ENCODE measurements around the gene OR6S1. TPM values are rescaled to one million over a fixed set of nuclear protein-coding genes. Genes with fewer than 3 reads are reported as not detected.

The OR6S1 gene
- total and polyA plus RNA-seq, 4 donors, result not detected

DNA sequence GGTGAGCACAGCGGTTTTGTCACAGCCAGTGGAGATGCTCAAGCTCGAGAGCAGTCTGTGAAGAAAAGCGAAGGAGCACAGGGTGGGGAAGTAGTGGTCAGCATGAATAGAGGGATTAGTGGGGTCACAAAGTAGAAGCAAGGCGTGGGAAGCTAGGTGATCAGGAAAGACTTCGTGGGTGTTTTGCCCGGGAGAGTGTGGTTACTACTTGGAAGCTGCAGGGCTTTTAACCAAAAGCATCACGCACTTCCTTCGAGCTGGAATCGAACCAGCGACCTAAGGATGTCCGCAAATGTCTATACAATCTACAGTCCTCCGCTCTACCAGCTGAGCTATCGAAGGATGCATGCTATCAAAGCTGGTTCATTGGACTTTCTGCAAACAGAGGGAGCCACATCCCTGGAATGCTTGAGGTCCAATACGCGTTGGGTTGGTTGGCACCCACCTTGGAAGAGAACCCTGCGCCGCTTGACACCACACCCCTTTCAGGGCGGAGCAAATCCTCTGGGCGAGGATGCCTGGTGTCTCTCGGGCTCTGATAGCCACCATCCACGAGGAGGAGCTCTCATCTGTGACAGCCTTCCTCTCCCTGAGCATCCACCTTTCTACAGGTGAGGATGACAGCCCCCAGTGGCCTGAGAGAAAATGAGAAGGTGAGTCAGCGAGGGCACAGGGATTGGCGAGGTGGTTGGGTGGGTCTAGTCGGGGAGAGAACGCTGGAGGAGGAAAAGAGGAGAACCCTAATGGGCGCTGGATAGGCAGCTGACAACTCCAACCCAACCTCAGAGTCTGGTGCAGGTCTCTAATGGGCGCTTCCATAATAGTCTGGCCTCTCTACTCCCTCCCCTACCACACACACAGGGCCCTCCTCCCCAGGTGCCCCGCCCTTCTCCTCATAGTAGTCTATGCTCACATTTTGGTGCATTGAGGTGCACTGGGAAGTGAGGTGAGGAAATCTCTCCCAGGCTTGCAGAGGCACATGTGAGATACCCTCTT lies 16.0 kb upstream of the OR6S1 start:
- Histone ChIP-seq H3K4me3 (ENCODE audit: low read depth in 1 of 3, low read length in 3 of 3) (no peak overlapping the region), H3K36me3 (ENCODE audit: control insufficient read depth in 4 of 4, insufficient read depth in 3 of 4, low read depth in 1 of 4, low read length in 3 of 4) (no peaks in the 10 kb centered on the region), H3K27me3 (ENCODE audit: control insufficient read depth in 4 of 4, insufficient read depth in 4 of 4, low read length in 3 of 4) (peaks cover 0 to 22% (median 8%) of the 10 kb centered on the region in 4 donors), H3K4me1 (ENCODE audit: control insufficient read depth in 4 of 4, insufficient read depth in 4 of 4, low read length in 3 of 4) (no peaks in the 10 kb centered on the region), H3K9me3 (ENCODE audit: control insufficient read depth in 4 of 4, low read length in 3 of 4) (no peaks in the 10 kb centered on the region), H3K9ac (ENCODE audit: low read depth in 1 of 2, low read length in 2 of 2) (no peak overlapping the region), H3K27ac (ENCODE audit: low read depth in 1 of 2, low read length in 2 of 2) (no peak overlapping the region)
- WGBS, result 30% methylated on average over 28 of the region's 28 CpGs
- no peak for DNase-seq (ENCODE audit: low spot score)
- TF ChIP-seq, protein P1, sequence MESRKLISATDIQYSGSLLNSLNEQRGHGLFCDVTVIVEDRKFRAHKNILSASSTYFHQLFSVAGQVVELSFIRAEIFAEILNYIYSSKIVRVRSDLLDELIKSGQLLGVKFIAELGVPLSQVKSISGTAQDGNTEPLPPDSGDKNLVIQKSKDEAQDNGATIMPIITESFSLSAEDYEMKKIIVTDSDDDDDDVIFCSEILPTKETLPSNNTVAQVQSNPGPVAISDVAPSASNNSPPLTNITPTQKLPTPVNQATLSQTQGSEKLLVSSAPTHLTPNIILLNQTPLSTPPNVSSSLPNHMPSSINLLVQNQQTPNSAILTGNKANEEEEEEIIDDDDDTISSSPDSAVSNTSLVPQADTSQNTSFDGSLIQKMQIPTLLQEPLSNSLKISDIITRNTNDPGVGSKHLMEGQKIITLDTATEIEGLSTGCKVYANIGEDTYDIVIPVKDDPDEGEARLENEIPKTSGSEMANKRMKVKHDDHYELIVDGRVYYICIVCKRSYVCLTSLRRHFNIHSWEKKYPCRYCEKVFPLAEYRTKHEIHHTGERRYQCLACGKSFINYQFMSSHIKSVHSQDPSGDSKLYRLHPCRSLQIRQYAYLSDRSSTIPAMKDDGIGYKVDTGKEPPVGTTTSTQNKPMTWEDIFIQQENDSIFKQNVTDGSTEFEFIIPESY (IDR thresholded peaks at IDR 0.05), result no peak
- no peak for TF ChIP-seq HNF4G (IDR thresholded peaks at IDR 0.05)
- no peak for TF ChIP-seq JUND (IDR thresholded peaks at IDR 0.05)
- no peak for TF ChIP-seq FOXA1 (IDR thresholded peaks at IDR 0.05)
- no peak for TF ChIP-seq FOXA2 (IDR thresholded peaks at IDR 0.05)
- TF ChIP-seq, protein P2, sequence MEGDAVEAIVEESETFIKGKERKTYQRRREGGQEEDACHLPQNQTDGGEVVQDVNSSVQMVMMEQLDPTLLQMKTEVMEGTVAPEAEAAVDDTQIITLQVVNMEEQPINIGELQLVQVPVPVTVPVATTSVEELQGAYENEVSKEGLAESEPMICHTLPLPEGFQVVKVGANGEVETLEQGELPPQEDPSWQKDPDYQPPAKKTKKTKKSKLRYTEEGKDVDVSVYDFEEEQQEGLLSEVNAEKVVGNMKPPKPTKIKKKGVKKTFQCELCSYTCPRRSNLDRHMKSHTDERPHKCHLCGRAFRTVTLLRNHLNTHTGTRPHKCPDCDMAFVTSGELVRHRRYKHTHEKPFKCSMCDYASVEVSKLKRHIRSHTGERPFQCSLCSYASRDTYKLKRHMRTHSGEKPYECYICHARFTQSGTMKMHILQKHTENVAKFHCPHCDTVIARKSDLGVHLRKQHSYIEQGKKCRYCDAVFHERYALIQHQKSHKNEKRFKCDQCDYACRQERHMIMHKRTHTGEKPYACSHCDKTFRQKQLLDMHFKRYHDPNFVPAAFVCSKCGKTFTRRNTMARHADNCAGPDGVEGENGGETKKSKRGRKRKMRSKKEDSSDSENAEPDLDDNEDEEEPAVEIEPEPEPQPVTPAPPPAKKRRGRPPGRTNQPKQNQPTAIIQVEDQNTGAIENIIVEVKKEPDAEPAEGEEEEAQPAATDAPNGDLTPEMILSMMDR (IDR thresholded peaks at IDR 0.05; ENCODE audit: low read depth, low read length, missing input control), result peak; percentile 22
- TF ChIP-seq YY1 (IDR thresholded peaks at IDR 0.05), result no peak
- TF ChIP-seq, protein P3, sequence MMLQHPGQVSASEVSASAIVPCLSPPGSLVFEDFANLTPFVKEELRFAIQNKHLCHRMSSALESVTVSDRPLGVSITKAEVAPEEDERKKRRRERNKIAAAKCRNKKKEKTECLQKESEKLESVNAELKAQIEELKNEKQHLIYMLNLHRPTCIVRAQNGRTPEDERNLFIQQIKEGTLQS (IDR thresholded peaks at IDR 0.05), result no peak
- TF ChIP-seq RAD21 (IDR thresholded peaks at IDR 0.05), result peak; percentile 33 to 69
- TF ChIP-seq GABPA (IDR thresholded peaks at IDR 0.05 in 1 of 2, conservative IDR thresholded peaks at IDR 0.05 in 1 of 2), result no peak
- TF ChIP-seq, protein P4, sequence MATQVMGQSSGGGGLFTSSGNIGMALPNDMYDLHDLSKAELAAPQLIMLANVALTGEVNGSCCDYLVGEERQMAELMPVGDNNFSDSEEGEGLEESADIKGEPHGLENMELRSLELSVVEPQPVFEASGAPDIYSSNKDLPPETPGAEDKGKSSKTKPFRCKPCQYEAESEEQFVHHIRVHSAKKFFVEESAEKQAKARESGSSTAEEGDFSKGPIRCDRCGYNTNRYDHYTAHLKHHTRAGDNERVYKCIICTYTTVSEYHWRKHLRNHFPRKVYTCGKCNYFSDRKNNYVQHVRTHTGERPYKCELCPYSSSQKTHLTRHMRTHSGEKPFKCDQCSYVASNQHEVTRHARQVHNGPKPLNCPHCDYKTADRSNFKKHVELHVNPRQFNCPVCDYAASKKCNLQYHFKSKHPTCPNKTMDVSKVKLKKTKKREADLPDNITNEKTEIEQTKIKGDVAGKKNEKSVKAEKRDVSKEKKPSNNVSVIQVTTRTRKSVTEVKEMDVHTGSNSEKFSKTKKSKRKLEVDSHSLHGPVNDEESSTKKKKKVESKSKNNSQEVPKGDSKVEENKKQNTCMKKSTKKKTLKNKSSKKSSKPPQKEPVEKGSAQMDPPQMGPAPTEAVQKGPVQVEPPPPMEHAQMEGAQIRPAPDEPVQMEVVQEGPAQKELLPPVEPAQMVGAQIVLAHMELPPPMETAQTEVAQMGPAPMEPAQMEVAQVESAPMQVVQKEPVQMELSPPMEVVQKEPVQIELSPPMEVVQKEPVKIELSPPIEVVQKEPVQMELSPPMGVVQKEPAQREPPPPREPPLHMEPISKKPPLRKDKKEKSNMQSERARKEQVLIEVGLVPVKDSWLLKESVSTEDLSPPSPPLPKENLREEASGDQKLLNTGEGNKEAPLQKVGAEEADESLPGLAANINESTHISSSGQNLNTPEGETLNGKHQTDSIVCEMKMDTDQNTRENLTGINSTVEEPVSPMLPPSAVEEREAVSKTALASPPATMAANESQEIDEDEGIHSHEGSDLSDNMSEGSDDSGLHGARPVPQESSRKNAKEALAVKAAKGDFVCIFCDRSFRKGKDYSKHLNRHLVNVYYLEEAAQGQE (IDR thresholded peaks at IDR 0.05), result no peak
- TF ChIP-seq SP1 (IDR thresholded peaks at IDR 0.05), result no peak
- TF ChIP-seq, protein P5, sequence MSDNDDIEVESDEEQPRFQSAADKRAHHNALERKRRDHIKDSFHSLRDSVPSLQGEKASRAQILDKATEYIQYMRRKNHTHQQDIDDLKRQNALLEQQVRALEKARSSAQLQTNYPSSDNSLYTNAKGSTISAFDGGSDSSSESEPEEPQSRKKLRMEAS (IDR thresholded peaks at IDR 0.05), result no peak
